OCI-LY1 (cell line): ENCODE data around the gene MILR1.

Experiments used
- CTCF ChIP-seq: fragments of 200-600 bp; sonication (generic), shearing (Covaris generic); IDR thresholded peaks from 2 replicates; pipeline ENCODE4 v1.5.1; 2017; ENCODE audit warnings: mild to moderate bottlenecking, antibody characterized with exemption, low read length, moderate library complexity, mixed read lengths
- EZH2 ChIP-seq: fragments of 200-600 bp; sonication (generic), shearing (Covaris generic); IDR thresholded peaks from 2 replicates; pipeline ENCODE4 v1.8.0; 2017; ENCODE audit warnings: borderline replicate concordance, mixed run types, mild to moderate bottlenecking, antibody characterized with exemption, low read length, moderate library complexity, mixed read lengths

GRCh38 chr17:64496786-64497564 is 48.1 kb downstream of the MILR1 start, which contains the start of gene POLG2:
- TF ChIP-seq CTCF (peak; percentile 81), EZH2 (no peak)
